CD14-positive monocyte (primary cell): Measurements from ENCODE around the gene PRKCA. TPM values are rescaled to one million over a fixed set of nuclear protein-coding genes. Genes with fewer than 3 reads are reported as not detected.

Experiments
- DNase-seq, 3 donors: peaks; one replicate each; pipeline ENCODE4 v3.0.0-alpha.2; 2011 to 2022
- H2AFZ ChIP-seq: 2 replicates; pipeline ENCODE4 v1.6.0; 2012; ENCODE audit warnings: mild to moderate bottlenecking, low read depth, low read length, inconsistent platforms; ENCODE audit not compliant: insufficient read depth, poor library complexity, severe bottlenecking
- H3K27ac ChIP-seq, 2 donors: 1 replicate in 1 of 2; 2 replicates in 1 of 2; pipeline ENCODE4 v1.5.1; 2012 to 2013; ENCODE audit warnings: low read length in 2 of 2, control low read depth in 1 of 2, inconsistent platforms in 1 of 2, low read depth in 1 of 2, mild to moderate bottlenecking in 1 of 2
- H3K27me3 ChIP-seq, 2 donors: one replicate each; pipeline versions ENCODE4 v1.6.0 to v1.6.1; 2011 to 2013; ENCODE audit warnings: low read length in 2 of 2; ENCODE audit not compliant: control insufficient read depth in 2 of 2, insufficient read depth in 2 of 2
- H3K36me3 ChIP-seq, 2 donors: replicated peaks in 1 of 2; 1 replicate in 1 of 2; 2 replicates in 1 of 2; pipeline versions ENCODE4 v1.5.1 to v1.6.1; 2012 to 2013; ENCODE audit warnings: low read length in 2 of 2, control low read depth in 1 of 2, inconsistent platforms in 1 of 2, mild to moderate bottlenecking in 1 of 2; ENCODE audit not compliant: insufficient read depth in 2 of 2, control insufficient read depth in 1 of 2
- H3K4me1 ChIP-seq, 2 donors: 1 replicate in 1 of 2; 2 replicates in 1 of 2; pipeline versions ENCODE4 v1.5.1 to v1.6.1; 2012 to 2013; ENCODE audit warnings: low read length in 2 of 2, control low read depth in 1 of 2, inconsistent platforms in 1 of 2, mild to moderate bottlenecking in 1 of 2, moderate library complexity in 1 of 2; ENCODE audit not compliant: insufficient read depth in 2 of 2, control insufficient read depth in 1 of 2
- H3K4me2 ChIP-seq: replicated peaks from 2 replicates; pipeline ENCODE3; 2012; ENCODE audit warnings: low read length, moderate library complexity, mild to moderate bottlenecking; ENCODE audit not compliant: poor library complexity, severe bottlenecking; ENCODE audit errors: extremely low read depth
- H3K4me3 ChIP-seq, 3 experiments: fragments of 200-600 bp in 1 of 3; sonication (generic) in 1 of 3; replicated peaks in 1 of 3; 1 replicate in 2 of 3; 2 replicates in 1 of 3; pipeline ENCODE4 v1.5.1; 2011 to 2013; ENCODE audit warnings: low read length in 3 of 3, mild to moderate bottlenecking in 3 of 3, control low read depth in 2 of 3, low read depth in 2 of 3, inconsistent platforms in 1 of 3, moderate library complexity in 1 of 3
- H3K79me2 ChIP-seq: 2 replicates; pipeline ENCODE4 v1.6.0; 2012; ENCODE audit warnings: mild to moderate bottlenecking, control low read depth, inconsistent platforms, low read length, moderate library complexity; ENCODE audit not compliant: insufficient read depth
- H3K9ac ChIP-seq: 2 replicates; pipeline ENCODE4 v1.6.0; 2017; ENCODE audit warnings: low read length, mild to moderate bottlenecking; ENCODE audit not compliant: insufficient read depth, poor library complexity, severe bottlenecking
- H3K9me3 ChIP-seq, 2 donors: replicated peaks in 1 of 2; 1 replicate in 1 of 2; 2 replicates in 1 of 2; pipeline versions ENCODE4 v1.5.1 to v1.6.1; 2012 to 2013; ENCODE audit warnings: low read length in 2 of 2, control low read depth in 1 of 2; ENCODE audit not compliant: control insufficient read depth in 1 of 2, insufficient read depth in 1 of 2
- H4K20me1 ChIP-seq: 2 replicates; pipeline ENCODE4 v1.6.0; 2012; ENCODE audit warnings: mild to moderate bottlenecking, low read length, control low read depth, moderate library complexity; ENCODE audit not compliant: insufficient read depth
- H3K27ac Mint-ChIP-seq, 7 donors: one replicate each; pipeline ENCODE4 v1.8.0; 2020; ENCODE audit warnings: mild to moderate bottlenecking in 7 of 7, mixed read lengths in 7 of 7, moderate library complexity in 6 of 7, inconsistent platforms in 2 of 7
- H3K27me3 Mint-ChIP-seq, 3 donors: one replicate each; pipeline ENCODE4 v1.8.0; 2021 to 2022; ENCODE audit warnings: low read depth in 3 of 3, mild to moderate bottlenecking in 3 of 3, mixed read lengths in 3 of 3, moderate library complexity in 3 of 3, inconsistent platforms in 1 of 3
- H3K36me3 Mint-ChIP-seq, 2 donors: one replicate each; pipeline ENCODE4 v1.8.0; 2020; ENCODE audit warnings: mixed read lengths in 2 of 2, inconsistent platforms in 1 of 2, mild to moderate bottlenecking in 1 of 2
- H3K4me1 Mint-ChIP-seq: one replicate; pipeline ENCODE4 v1.8.0; 2020; ENCODE audit warnings: mild to moderate bottlenecking, mixed read lengths
- H3K4me3 Mint-ChIP-seq, 2 donors: one replicate each; pipeline ENCODE4 v1.8.0; 2020; ENCODE audit warnings: mild to moderate bottlenecking in 2 of 2, mixed read lengths in 2 of 2, moderate library complexity in 1 of 2
- H3K9me3 Mint-ChIP-seq, 7 donors: one replicate each; pipeline ENCODE4 v1.8.0; 2020 to 2022; ENCODE audit warnings: mixed read lengths in 7 of 7, mild to moderate bottlenecking in 6 of 7, moderate library complexity in 6 of 7, inconsistent platforms in 2 of 7
- WGBS: methylation state at CpG from one replicate; pipeline ENCODE4 v1.1.5; 2013; ENCODE audit warnings: missing lambda C conversion rate; ENCODE audit not compliant: insufficient coverage; 5-methylcytosine and 5-hydroxymethylcytosine counted together
- intact Hi-C, 2 donors: fragments of 100-400 bp; cut with micrococcal nuclease; formaldehyde crosslinking; loops; one replicate each; pipeline versions ENCODE4 v1.15.0 to v1.15.1; 2023
- polyA plus RNA-seq, 3 donors: library from polyadenylated mRNA; depleted of rRNA in 1 of 3; unstranded in 2 of 3; stranded (reverse) in 1 of 3; fragments of 300-500 nt in 2 of 3; fragments of >200 nt in 1 of 3; fragmentation: Illumina TruSeq in 2 of 3; gene quantifications; 1 replicate in 2 of 3; 2 replicates in 1 of 3; pipeline ENCODE4 v1.2.3, GENCODE V29; 2012 to 2021
- TF ChIP-seq, protein P1 (sequence below): fragments of 200-600 bp; IDR thresholded peaks from one replicate; pipeline ENCODE4 v1.8.0; 2022; ENCODE audit warnings: antibody characterized with exemption, mild to moderate bottlenecking

PRKCA gene
- polyA plus RNA-seq, 3 donors: 0.22 to 7.1 (median 0.30) TPM

DNA sequence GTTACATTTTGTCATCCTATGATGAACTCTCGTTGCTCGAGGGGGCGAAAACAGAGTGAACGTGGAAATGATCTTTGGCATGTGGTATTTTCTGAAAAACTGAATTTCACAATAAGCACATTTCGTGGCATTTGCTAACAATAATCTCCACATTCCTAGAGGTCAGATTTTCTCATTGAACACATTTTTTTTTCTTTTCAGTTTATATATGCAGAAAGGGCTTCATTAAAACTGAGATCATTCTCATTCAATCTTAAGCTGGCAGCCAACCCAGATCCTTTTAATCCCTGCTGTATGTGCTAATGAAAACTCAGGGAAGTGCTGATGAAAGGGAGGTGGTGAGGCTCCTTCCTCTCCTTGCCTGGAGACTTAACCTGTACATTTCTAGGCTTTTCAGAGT, 52.6 kb downstream of the PRKCA start:
- Mint-ChIP-seq H3K4me3 (no peak overlapping the region), H3K9me3 (no peaks in the 10 kb centered on the region), H3K4me1 (peaks cover 17% of the 10 kb centered on the region), H3K27ac (no peak overlapping the region), H3K36me3 (peaks cover 0 to 4% of the 10 kb centered on the region in 2 donors), H3K27me3 (peaks cover 0 to 8% (median 7%) of the 10 kb centered on the region in 3 donors)
- no CpG with 5 or more reads among the region's 5 CpGs for WGBS
- TF ChIP-seq, protein P1, sequence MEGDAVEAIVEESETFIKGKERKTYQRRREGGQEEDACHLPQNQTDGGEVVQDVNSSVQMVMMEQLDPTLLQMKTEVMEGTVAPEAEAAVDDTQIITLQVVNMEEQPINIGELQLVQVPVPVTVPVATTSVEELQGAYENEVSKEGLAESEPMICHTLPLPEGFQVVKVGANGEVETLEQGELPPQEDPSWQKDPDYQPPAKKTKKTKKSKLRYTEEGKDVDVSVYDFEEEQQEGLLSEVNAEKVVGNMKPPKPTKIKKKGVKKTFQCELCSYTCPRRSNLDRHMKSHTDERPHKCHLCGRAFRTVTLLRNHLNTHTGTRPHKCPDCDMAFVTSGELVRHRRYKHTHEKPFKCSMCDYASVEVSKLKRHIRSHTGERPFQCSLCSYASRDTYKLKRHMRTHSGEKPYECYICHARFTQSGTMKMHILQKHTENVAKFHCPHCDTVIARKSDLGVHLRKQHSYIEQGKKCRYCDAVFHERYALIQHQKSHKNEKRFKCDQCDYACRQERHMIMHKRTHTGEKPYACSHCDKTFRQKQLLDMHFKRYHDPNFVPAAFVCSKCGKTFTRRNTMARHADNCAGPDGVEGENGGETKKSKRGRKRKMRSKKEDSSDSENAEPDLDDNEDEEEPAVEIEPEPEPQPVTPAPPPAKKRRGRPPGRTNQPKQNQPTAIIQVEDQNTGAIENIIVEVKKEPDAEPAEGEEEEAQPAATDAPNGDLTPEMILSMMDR: no peak
- no peaks in the 10 kb centered on the region for H3K27me3 ChIP-seq
- peaks cover 16% of the 10 kb centered on the region for H3K79me2 ChIP-seq
- H3K4me1 ChIP-seq: peaks cover 0 to 4% of the 10 kb centered on the region in 2 donors
- no peak overlapping the region for H3K9ac ChIP-seq
- H4K20me1 ChIP-seq: peaks cover under 1% of the 10 kb centered on the region
- H2AFZ ChIP-seq: no peak overlapping the region
- no peak for DNase-seq
- no peak overlapping the region for H3K4me3 ChIP-seq
- H3K4me2 ChIP-seq: no peak overlapping the region
- H3K36me3 ChIP-seq: no peaks in the 10 kb centered on the region
- no peaks in the 10 kb centered on the region for H3K9me3 ChIP-seq
- intact Hi-C loops: no loop called here
- no peak overlapping the region for H3K27ac ChIP-seq

GRCh38 chr17:66355510-66355909, 53.1 kb downstream of the PRKCA start:
- Histone ChIP-seq H3K9ac (no peak overlapping the region), H3K4me3 (no peak overlapping the region), H3K4me2 (no peak overlapping the region), H3K79me2 (peaks cover 14% of the 10 kb centered on the region), H3K4me1 (peaks cover 0 to 3% of the 10 kb centered on the region in 2 donors), H3K27me3 (no peaks in the 10 kb centered on the region), H3K36me3 (no peaks in the 10 kb centered on the region), H3K9me3 (no peaks in the 10 kb centered on the region), H2AFZ (no peak overlapping the region), H3K27ac (no peak overlapping the region), H4K20me1 (peaks cover 5% of the 10 kb centered on the region)
- Mint-ChIP-seq H3K36me3 (peaks cover 3 to 8% of the 10 kb centered on the region in 2 donors), H3K9me3 (no peaks in the 10 kb centered on the region), H3K4me1 (peaks cover 17% of the 10 kb centered on the region), H3K27me3 (peaks cover 0 to 7% (median 6%) of the 10 kb centered on the region in 3 donors), H3K4me3 (no peak overlapping the region), H3K27ac (no peak overlapping the region)
- WGBS: no CpG with 5 or more reads among the region's 2 CpGs
- DNase-seq: no peak
- TF ChIP-seq, protein P1: no peak
- intact Hi-C loops: no loop called here
